Left ventricle myocardium inferior (tissue), 1 donor: ENCODE data around the gene DAPK3. TPM values are rescaled to one million over a fixed set of nuclear protein-coding genes. Genes with fewer than 3 reads are reported as not detected.

ENCODE experiments used
- DNase-seq: peaks from one replicate; pipeline ENCODE4 v3.0.0-alpha.2; 2020
- H3K27ac ChIP-seq: fragments of 200-600 bp; replicated peaks from 2 replicates; pipeline ENCODE4 v1.8.0; 2021
- H3K27me3 ChIP-seq: fragments of 200-600 bp; 2 replicates; pipeline ENCODE4 v1.8.0; 2021; ENCODE audit warnings: low read depth
- H3K36me3 ChIP-seq: fragments of 200-600 bp; 2 replicates; pipeline ENCODE4 v1.8.0; 2021
- H3K4me1 ChIP-seq: fragments of 200-600 bp; 2 replicates; pipeline ENCODE4 v1.8.0; 2021
- H3K4me3 ChIP-seq: fragments of 200-600 bp; 2 replicates; pipeline ENCODE4 v1.8.0; 2021; ENCODE audit warnings: mild to moderate bottlenecking, moderate library complexity
- H3K9me3 ChIP-seq: fragments of 200-600 bp; replicated peaks from 2 replicates; pipeline ENCODE4 v1.8.0; 2021
- CTCF ChIP-seq: fragments of 200-600 bp; IDR thresholded peaks from 2 replicates; pipeline ENCODE4 v1.8.0; 2021; ENCODE audit warnings: antibody characterized with exemption, mild to moderate bottlenecking, borderline replicate concordance
- intact Hi-C: fragments of 100-400 bp; cut with micrococcal nuclease; formaldehyde crosslinking; loops from one replicate; pipeline ENCODE4 v1.11.0; 2022
- total RNA-seq: library from RNA; stranded (reverse); fragmentation: NEBNext Ultra II Directional; extraction: Animal tissue kit (Norgen Biotek cat#: 25700); gene quantifications from one replicate; pipeline ENCODE4 v1.2.1, GENCODE V29; 2021
- donor health status: DM: no; HTN: yes; CAD: no; lungs with severe emphysema.

The DAPK3 gene
- total RNA-seq, 1 donor from 2014 or later, result 74.6 TPM

DNA sequence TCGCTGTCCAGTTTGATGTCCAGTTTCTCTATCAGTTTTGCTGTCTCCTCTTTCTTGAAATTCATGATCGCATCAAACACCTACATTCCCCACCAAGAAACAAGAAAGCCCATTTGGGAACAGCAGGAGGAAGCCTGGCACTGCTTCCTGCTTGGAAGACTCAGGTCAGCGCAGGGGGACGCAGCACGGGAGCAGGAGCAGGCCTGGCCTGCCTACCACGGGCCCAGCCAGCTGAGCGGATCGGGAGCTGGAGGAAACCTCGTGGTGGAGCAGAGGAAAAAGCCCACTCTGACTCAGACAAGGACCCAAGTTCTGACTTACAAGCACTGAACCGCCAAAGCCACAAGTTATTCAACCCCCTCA, 10.5 kb upstream of the DAPK3 start:
- H3K4me3 ChIP-seq, result no peak overlapping the region
- no peaks in the 10 kb centered on the region for H3K27me3 ChIP-seq
- no peak for DNase-seq
- TF ChIP-seq CTCF, result no peak
- no peak overlapping the region for H3K27ac ChIP-seq
- H3K4me1 ChIP-seq, result peaks cover 57% of the 10 kb centered on the region
- intact Hi-C loops, result loop anchor here (10.0 kb wide), 1 partner anchor 153 kb away; no protein-coding TSS in a partner anchor
- H3K9me3 ChIP-seq, result no peaks in the 10 kb centered on the region
- peaks cover 82% of the 10 kb centered on the region for H3K36me3 ChIP-seq

- Histone ChIP-seq H3K9me3 (no peaks in the 10 kb centered on the region), H3K27me3 (no peaks in the 10 kb centered on the region), H3K27ac (no peak overlapping the region), H3K4me3 (no peak overlapping the region), H3K36me3 (peaks cover 89% of the 10 kb centered on the region), H3K4me1 (peaks cover 50% of the 10 kb centered on the region)
- intact Hi-C loops, result loop anchor here (10.0 kb wide), 1 partner anchor 154 kb away; no protein-coding TSS in a partner anchor
- TF ChIP-seq CTCF, result no peak
- DNase-seq, result no peak
These were observed 9.7 kb upstream of the DAPK3 start for GRCh38 chr19:3980353-3981251.

- H3K4me1 ChIP-seq, result peaks cover 43% of the 10 kb centered on the region
- intact Hi-C loops, result loop anchor here (10.0 kb wide), 1 partner anchor 155 kb away; no protein-coding TSS in a partner anchor
These were observed 8.9 kb upstream of the DAPK3 start for GRCh38 chr19:3979674-3980352.

DNA sequence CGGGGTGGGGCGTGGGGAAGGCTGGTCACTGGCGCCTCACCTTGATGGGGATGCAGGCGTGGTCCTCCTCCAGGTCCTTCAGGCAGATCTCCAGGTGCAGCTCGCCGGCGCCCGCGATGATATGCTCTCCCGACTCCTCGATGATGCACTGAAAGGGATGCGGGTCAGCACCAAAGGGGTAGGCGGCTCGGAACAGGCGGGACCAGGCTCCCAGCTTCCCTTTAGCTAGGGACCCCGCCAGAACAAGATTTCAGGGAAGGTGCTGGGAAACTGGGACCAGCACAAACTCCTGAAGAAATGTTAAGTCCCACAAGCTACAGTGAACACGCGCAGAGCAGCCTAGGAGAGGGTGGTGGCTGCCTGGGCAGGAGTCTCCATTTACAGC, 8.4 kb upstream of the DAPK3 start:
- Histone ChIP-seq H3K9me3 (no peaks in the 10 kb centered on the region), H3K4me1 (peaks cover 38% of the 10 kb centered on the region), H3K27ac (no peak overlapping the region), H3K36me3 (peaks cover 94% of the 10 kb centered on the region), H3K4me3 (no peak overlapping the region), H3K27me3 (no peaks in the 10 kb centered on the region)
- DNase-seq, result no peak
- no peak for TF ChIP-seq CTCF
- intact Hi-C loops, result no loop called here

More at GRCh38 chr19:3979674-3980352, 8.9 kb upstream of the DAPK3 start:
- Histone ChIP-seq H3K27ac (no peak overlapping the region), H3K4me3 (no peak overlapping the region), H3K9me3 (no peaks in the 10 kb centered on the region), H3K27me3 (no peaks in the 10 kb centered on the region), H3K36me3 (peaks cover 96% of the 10 kb centered on the region)
- DNase-seq, result no peak
- no peak for TF ChIP-seq CTCF

GRCh38 chr19:3978145-3978544, 7.2 kb upstream of the DAPK3 start:
- intact Hi-C loops, result no loop called here
- Histone ChIP-seq H3K4me3 (no peak overlapping the region), H3K27ac (no peak overlapping the region), H3K36me3 (peaks cover 82% of the 10 kb centered on the region), H3K4me1 (peaks cover 27% of the 10 kb centered on the region), H3K9me3 (no peaks in the 10 kb centered on the region), H3K27me3 (no peaks in the 10 kb centered on the region)
- no peak for DNase-seq
- TF ChIP-seq CTCF, result no peak
